HG03460 (cell line): ENCODE measurements around the gene MAP2K4.

ENCODE experiments used
- ATAC-seq: cut with Tn5 transposase; IDR thresholded peaks from one replicate; pipeline ENCODE4 v1.9.1; 2021; ENCODE audit not compliant: unreplicated experiment

The MAP2K4 gene

GRCh38 chr17:12037970-12038369 lies 17.3 kb downstream of the MAP2K4 start:
- no peak for ATAC-seq

- no peak for ATAC-seq
Observed at GRCh38 chr17:12040478-12040877, 19.8 kb downstream of the MAP2K4 start.

GRCh38 chr17:12041312-12041711 lies 20.6 kb downstream of the MAP2K4 start:
- no peak for ATAC-seq

- ATAC-seq, result no peak
Observed at GRCh38 chr17:12043702-12044101, 23.0 kb downstream of the MAP2K4 start.

GRCh38 chr17:12046786-12047185 lies 26.1 kb downstream of the MAP2K4 start:
- ATAC-seq, result no peak

- ATAC-seq, result no peak
Observed at GRCh38 chr17:12047681-12048376, 27.2 kb downstream of the MAP2K4 start.

- ATAC-seq, result no peak
Observed at GRCh38 chr17:12048843-12049473, 28.3 kb downstream of the MAP2K4 start.

GRCh38 chr17:12050646-12051225 lies 30.1 kb downstream of the MAP2K4 start:
- ATAC-seq, result no peak

GRCh38 chr17:12053552-12053951 lies 32.9 kb downstream of the MAP2K4 start:
- no peak for ATAC-seq

GRCh38 chr17:12055889-12056288 lies 35.2 kb downstream of the MAP2K4 start:
- ATAC-seq, result no peak

- ATAC-seq, result no peak
Observed at GRCh38 chr17:12057520-12057919, 36.8 kb downstream of the MAP2K4 start.

GRCh38 chr17:12058535-12058934 lies 37.9 kb downstream of the MAP2K4 start:
- no peak for ATAC-seq

GRCh38 chr17:12062249-12062648 lies 41.6 kb downstream of the MAP2K4 start:
- no peak for ATAC-seq

- ATAC-seq, result no peak
Observed at GRCh38 chr17:12064395-12064794, 43.7 kb downstream of the MAP2K4 start.

GRCh38 chr17:12067485-12067884 lies 46.8 kb downstream of the MAP2K4 start:
- no peak for ATAC-seq

GRCh38 chr17:12068946-12069345 lies 48.3 kb downstream of the MAP2K4 start:
- no peak for ATAC-seq

- ATAC-seq, result no peak
Observed at GRCh38 chr17:12070561-12070960, 49.9 kb downstream of the MAP2K4 start.

GRCh38 chr17:12074346-12074745 lies 53.7 kb downstream of the MAP2K4 start:
- ATAC-seq, result no peak

GRCh38 chr17:12077773-12078172 lies 57.1 kb downstream of the MAP2K4 start:
- ATAC-seq, result no peak

- no peak for ATAC-seq
Observed at GRCh38 chr17:12078791-12079190, 58.1 kb downstream of the MAP2K4 start.

GRCh38 chr17:12081720-12082119 lies 61.0 kb downstream of the MAP2K4 start:
- no peak for ATAC-seq
